ENCODE measurements around the gene LRRC56. TPM values are rescaled to one million over a fixed set of nuclear protein-coding genes. Genes with fewer than 3 reads are reported as not detected.

The LRRC56 gene
- 15.8 and 16.6 TPM in 2 replicates for total RNA-seq
- 3.1 TPM for total RNA-seq (2013)
- 6.6 and 11.8 TPM in 2 replicates for polyA plus RNA-seq
- polyA minus RNA-seq = 6.3 and 7.6 TPM in 2 replicates

- ChIA-PET CTCF (interaction anchor here (0.7 to 1.8 kb wide), 9 partner anchors 15 to 256 kb away, joined by 3 to 9 read pairs (median 4); no protein-coding TSS in a partner anchor), POLR2A (interaction anchor here (0.7 to 3.0 kb wide), 10 partner anchors 23 to 330 kb away, joined by 3 to 26 read pairs (median 9); partner anchors contain the start of genes BET1L, DEAF1, IRF7 and LMNTD2)
- Histone ChIP-seq H3K36me3 (replicated peaks in 1 of 2; ENCODE audit: control extremely low read depth in 1 of 2, control insufficient read depth in 1 of 2, extremely low read depth in 1 of 2, insufficient read depth in 2 of 2, low read length in 1 of 2) (peaks cover 0 to 19% of the 10 kb centered on the region in 2 experiments), H3K4me3 (ENCODE audit: control extremely low read depth in 1 of 5, extremely low read depth in 1 of 5, insufficient read depth in 1 of 5, low read depth in 2 of 5, low read length in 4 of 5) (peak within 1 kb of the TSS; percentile 68 to 80 (median 72)), H3K27ac (ENCODE audit: low read length in 2 of 2) (peak within 1 kb of the TSS; percentile 99), H3K79me2 (ENCODE audit: control insufficient read depth, insufficient read depth, low read length) (peaks cover 47% of the 10 kb centered on the region), H3K27me3 (replicated peaks in 1 of 4; ENCODE audit: control extremely low read depth in 1 of 4, control insufficient read depth in 3 of 4, insufficient read depth in 4 of 4, low read length in 3 of 4) (no peaks in the 10 kb centered on the region), H3K9me3 (ENCODE audit: control extremely low read depth in 1 of 3, control insufficient read depth in 2 of 3, insufficient read depth in 1 of 3, low read length in 2 of 3) (no peaks in the 10 kb centered on the region), H3K4me1 (ENCODE audit: control insufficient read depth in 2 of 2, insufficient read depth in 2 of 2, low read length in 2 of 2) (peaks cover 17 to 35% of the 10 kb centered on the region in 2 donors), H4K20me1 (ENCODE audit: control insufficient read depth, insufficient read depth, low read length, poor library complexity, severe bottlenecking) (peaks cover 26% of the 10 kb centered on the region), H2AFZ (ENCODE audit: insufficient read depth, low read depth, low read length, poor library complexity, severe bottlenecking) (peak within 1 kb of the TSS; percentile 79), H3K9ac (ENCODE audit: low read length) (peak within 1 kb of the TSS; percentile 86), H3K4me2 (replicated peaks; ENCODE audit: low read depth, low read length, poor library complexity, severe bottlenecking) (peak within 1 kb of the TSS; percentile 99)
- Mint-ChIP-seq H3K9me3 (ENCODE audit: insufficient read depth) (no peaks in the 10 kb centered on the region), H3K27me3 (no peaks in the 10 kb centered on the region), H3K4me1 (peaks cover 20% of the 10 kb centered on the region), H3K27ac (peak within 1 kb of the TSS; percentile 99), H3K4me3 (peak within 1 kb of the TSS; percentile 97)
- TF ChIP-seq CTCF (IDR thresholded peaks at IDR 0.05) = no peak
- no peak for TF ChIP-seq EZH2 (IDR thresholded peaks at IDR 0.05; ENCODE audit: borderline replicate concordance, insufficient read depth, low read depth, low read length, poor library complexity, severe bottlenecking)
- peak; percentile 100 for DNase-seq
- under 1% methylated on average over 93 of the region's 93 CpGs for WGBS (ENCODE audit: insufficient coverage)
- ATAC-seq (ENCODE audit: low read depth) = peak; percentile 53
- intact Hi-C loops (cut with micrococcal nuclease) = loop anchor here (1.0 to 5.0 kb wide), 10 partner anchors 19 to 770 kb away; partner anchors contain the start of genes BET1L, DEAF1, LMNTD2 and PHRF1
These were observed at the start of gene LRRC56 for GRCh38 chr11:536841-537621. Gene LRRC56 (plus strand): TSS chr11:537527. CDS start chr11:540685, 3,158 bp downstream.

DNA sequence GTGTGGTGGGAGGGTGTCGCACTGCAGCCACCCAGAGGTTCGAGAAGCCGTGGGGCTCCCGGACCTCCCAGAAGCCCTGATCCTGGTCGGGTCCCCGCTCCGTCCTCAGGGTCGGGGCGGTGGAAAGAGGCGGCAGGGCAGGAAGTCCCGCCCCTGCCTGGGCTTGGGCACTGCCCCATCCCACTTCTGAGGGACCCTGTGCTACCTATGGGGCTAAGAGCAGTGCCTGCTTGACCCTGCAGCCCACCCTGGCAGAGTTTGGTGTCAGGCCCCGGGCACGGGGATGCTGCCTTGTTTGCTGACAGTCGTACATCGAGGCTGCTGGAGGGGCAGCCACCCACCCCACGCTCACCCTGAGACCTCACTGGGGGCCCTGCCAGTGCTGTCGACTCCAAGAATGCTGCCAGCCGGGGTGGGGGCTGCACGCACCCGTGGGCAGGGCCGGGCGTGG is 49.7 kb upstream of the LRRC56 start:
- Histone ChIP-seq H3K4me2 (replicated peaks; ENCODE audit: low read depth, low read length, poor library complexity, severe bottlenecking) (no peak overlapping the region), H3K9me3 (ENCODE audit: control extremely low read depth in 1 of 3, control insufficient read depth in 2 of 3, insufficient read depth in 1 of 3, low read length in 2 of 3) (peaks cover 0 to 3% (median 0%) of the 10 kb centered on the region in 3 donors), H3K27ac (ENCODE audit: low read length in 2 of 2) (no peak overlapping the region), H3K4me3 (ENCODE audit: control extremely low read depth in 1 of 5, extremely low read depth in 1 of 5, insufficient read depth in 1 of 5, low read depth in 2 of 5, low read length in 4 of 5) (no peak overlapping the region), H3K79me2 (ENCODE audit: control insufficient read depth, insufficient read depth, low read length) (no peaks in the 10 kb centered on the region), H3K9ac (ENCODE audit: low read length) (no peak overlapping the region), H3K27me3 (replicated peaks in 1 of 4; ENCODE audit: control extremely low read depth in 1 of 4, control insufficient read depth in 3 of 4, insufficient read depth in 4 of 4, low read length in 3 of 4) (no peaks in the 10 kb centered on the region), H2AFZ (ENCODE audit: insufficient read depth, low read depth, low read length, poor library complexity, severe bottlenecking) (no peak overlapping the region), H3K36me3 (replicated peaks in 1 of 2; ENCODE audit: control extremely low read depth in 1 of 2, control insufficient read depth in 1 of 2, extremely low read depth in 1 of 2, insufficient read depth in 2 of 2, low read length in 1 of 2) (no peaks in the 10 kb centered on the region), H3K4me1 (ENCODE audit: control insufficient read depth in 2 of 2, insufficient read depth in 2 of 2, low read length in 2 of 2) (no peaks in the 10 kb centered on the region), H4K20me1 (ENCODE audit: control insufficient read depth, insufficient read depth, low read length, poor library complexity, severe bottlenecking) (no peaks in the 10 kb centered on the region)
- DNase-seq (no peak), ATAC-seq (ENCODE audit: low read depth) (no peak)
- intact Hi-C loops (cut with micrococcal nuclease) = no loop called here
- 97% methylated on average over 22 of the region's 22 CpGs for WGBS (ENCODE audit: insufficient coverage)
- no peaks in the 10 kb centered on the region for H3K27me3 Mint-ChIP-seq
- H3K27ac Mint-ChIP-seq = no peak overlapping the region
- H3K4me3 Mint-ChIP-seq = no peak overlapping the region
- CTCF ChIA-PET = no interaction called here
- TF ChIP-seq EZH2 (IDR thresholded peaks at IDR 0.05; ENCODE audit: borderline replicate concordance, insufficient read depth, low read depth, low read length, poor library complexity, severe bottlenecking) (no peak), CTCF (IDR thresholded peaks at IDR 0.05) (no peak)
- no peaks in the 10 kb centered on the region for H3K9me3 Mint-ChIP-seq (ENCODE audit: insufficient read depth)
- no peaks in the 10 kb centered on the region for H3K4me1 Mint-ChIP-seq
- POLR2A ChIA-PET = no interaction called here

Data from B cell (primary cell).